ENCODE data around the gene LEMD2.

Gene LEMD2

GRCh38 chr6:33799454-33800113 is 10.7 kb upstream of the LEMD2 start:
- no peak overlapping the region for H3K27ac Mint-ChIP-seq (ENCODE audit: low read depth)
- H3K27me3 Mint-ChIP-seq, result peaks cover 65% of the 10 kb centered on the region
- DNase-seq (ENCODE audit: low spot score in 2 of 2) (no peak), ATAC-seq (replicated peaks; ENCODE audit: extremely low read depth, poor library complexity, severe bottlenecking) (no peak)
- H3K9me3 Mint-ChIP-seq, result no peaks in the 10 kb centered on the region
- no peak overlapping the region for H3K4me3 Mint-ChIP-seq
- peaks cover 2% of the 10 kb centered on the region for H3K36me3 Mint-ChIP-seq (ENCODE audit: insufficient read depth)
- H3K4me1 Mint-ChIP-seq, result no peaks in the 10 kb centered on the region

- peaks cover 2% of the 10 kb centered on the region for H3K36me3 Mint-ChIP-seq (ENCODE audit: insufficient read depth)
- ATAC-seq (replicated peaks; ENCODE audit: extremely low read depth, poor library complexity, severe bottlenecking) (no peak), DNase-seq (ENCODE audit: low spot score in 2 of 2) (no peak)
- no peak overlapping the region for H3K4me3 Mint-ChIP-seq
- no peak overlapping the region for H3K27ac Mint-ChIP-seq (ENCODE audit: low read depth)
- H3K4me1 Mint-ChIP-seq, result no peaks in the 10 kb centered on the region
- no peaks in the 10 kb centered on the region for H3K9me3 Mint-ChIP-seq
- H3K27me3 Mint-ChIP-seq, result peaks cover 58% of the 10 kb centered on the region
These were observed 9.5 kb upstream of the LEMD2 start for GRCh38 chr6:33798343-33798848.

- H3K4me1 Mint-ChIP-seq, result no peaks in the 10 kb centered on the region
- H3K36me3 Mint-ChIP-seq (ENCODE audit: insufficient read depth), result peaks cover 2% of the 10 kb centered on the region
- H3K27me3 Mint-ChIP-seq, result peaks cover 57% of the 10 kb centered on the region
- no peak overlapping the region for H3K27ac Mint-ChIP-seq (ENCODE audit: low read depth)
- no peaks in the 10 kb centered on the region for H3K9me3 Mint-ChIP-seq
- no peak overlapping the region for H3K4me3 Mint-ChIP-seq
- ATAC-seq (replicated peaks; ENCODE audit: extremely low read depth, poor library complexity, severe bottlenecking), result no peak
- DNase-seq (ENCODE audit: low spot score in 2 of 2), result no peak
These were observed 8.9 kb upstream of the LEMD2 start for GRCh38 chr6:33797626-33798342.

DNA sequence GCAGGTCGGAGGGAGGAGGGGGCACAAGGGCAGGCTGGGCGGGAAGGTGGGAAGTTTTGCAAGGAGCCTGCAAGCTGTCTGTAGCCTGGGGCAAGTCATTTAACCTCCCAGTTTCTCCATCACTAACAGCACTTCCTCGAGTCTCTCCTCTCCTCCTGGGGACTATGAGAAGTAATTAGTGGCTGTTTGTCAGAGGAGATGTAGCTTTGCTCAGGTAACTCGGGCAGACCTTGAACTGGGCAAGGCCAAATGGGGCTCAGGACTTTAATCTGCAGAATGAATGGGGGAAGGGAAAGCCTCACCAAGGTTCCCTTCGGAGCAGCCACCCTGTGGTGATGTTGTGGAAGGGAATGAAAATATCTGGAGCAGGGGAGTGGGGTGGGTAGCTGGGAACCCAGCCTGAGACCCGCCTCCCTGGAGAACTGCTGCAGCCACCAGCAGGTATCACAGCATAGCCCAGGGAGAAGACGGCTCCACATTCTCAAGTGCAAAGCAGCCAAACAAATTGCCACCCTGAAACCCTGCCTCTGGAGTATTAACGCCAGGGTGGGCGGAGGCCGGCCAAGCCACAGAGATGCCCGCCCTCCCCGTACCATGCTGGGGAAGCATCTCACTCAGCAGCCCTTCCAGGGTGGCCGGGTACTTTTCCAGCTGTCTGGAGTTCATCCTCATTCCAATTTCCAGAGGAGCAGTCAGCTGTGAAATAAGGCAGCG is 6.1 kb upstream of the LEMD2 start:
- DNase-seq (ENCODE audit: low spot score in 2 of 2) (no peak), ATAC-seq (replicated peaks; ENCODE audit: extremely low read depth, poor library complexity, severe bottlenecking) (no peak)
- H3K4me1 Mint-ChIP-seq, result peaks cover 4% of the 10 kb centered on the region
- H3K27me3 Mint-ChIP-seq, result peaks cover 40% of the 10 kb centered on the region
- peaks cover 2% of the 10 kb centered on the region for H3K36me3 Mint-ChIP-seq (ENCODE audit: insufficient read depth)
- H3K27ac Mint-ChIP-seq (ENCODE audit: low read depth), result no peak overlapping the region
- H3K4me3 Mint-ChIP-seq, result no peak overlapping the region
- H3K9me3 Mint-ChIP-seq, result no peaks in the 10 kb centered on the region

- H3K4me3 Mint-ChIP-seq, result no peak overlapping the region
These were observed 4.1 kb upstream of the LEMD2 start for GRCh38 chr6:33792981-33793380.

GRCh38 chr6:33791620-33792019 is 2.7 kb upstream of the LEMD2 start:
- no peaks in the 10 kb centered on the region for H3K9me3 Mint-ChIP-seq
- DNase-seq (ENCODE audit: low spot score in 2 of 2), result no peak
- peaks cover 10% of the 10 kb centered on the region for H3K36me3 Mint-ChIP-seq (ENCODE audit: insufficient read depth)
- ATAC-seq (replicated peaks; ENCODE audit: extremely low read depth, poor library complexity, severe bottlenecking), result no peak
- no peak overlapping the region for H3K4me3 Mint-ChIP-seq
- peaks cover 27% of the 10 kb centered on the region for H3K4me1 Mint-ChIP-seq
- H3K27me3 Mint-ChIP-seq, result peaks cover 5% of the 10 kb centered on the region
- no peak overlapping the region for H3K27ac Mint-ChIP-seq (ENCODE audit: low read depth)

More at GRCh38 chr6:33792981-33793380, 4.1 kb upstream of the LEMD2 start:
- no peak overlapping the region for H3K27ac Mint-ChIP-seq (ENCODE audit: low read depth)
- peaks cover 14% of the 10 kb centered on the region for H3K4me1 Mint-ChIP-seq
- no peaks in the 10 kb centered on the region for H3K9me3 Mint-ChIP-seq
- peaks cover 5% of the 10 kb centered on the region for H3K36me3 Mint-ChIP-seq (ENCODE audit: insufficient read depth)
- ATAC-seq (replicated peaks; ENCODE audit: extremely low read depth, poor library complexity, severe bottlenecking), result no peak
- DNase-seq (ENCODE audit: low spot score in 2 of 2), result no peak
- H3K27me3 Mint-ChIP-seq, result peaks cover 19% of the 10 kb centered on the region

- peaks cover 15% of the 10 kb centered on the region for H3K36me3 Mint-ChIP-seq (ENCODE audit: insufficient read depth)
- DNase-seq (ENCODE audit: low spot score in 2 of 2), result no peak
- H3K27me3 Mint-ChIP-seq, result no peaks in the 10 kb centered on the region
- peaks cover 34% of the 10 kb centered on the region for H3K4me1 Mint-ChIP-seq
- H3K9me3 Mint-ChIP-seq, result no peaks in the 10 kb centered on the region
- no peak for ATAC-seq (replicated peaks; ENCODE audit: extremely low read depth, poor library complexity, severe bottlenecking)
- H3K27ac Mint-ChIP-seq (ENCODE audit: low read depth), result no peak overlapping the region
- no peak overlapping the region for H3K4me3 Mint-ChIP-seq
These were observed 2.0 kb upstream of the LEMD2 start for GRCh38 chr6:33790910-33791309.

GRCh38 chr6:33790379-33790778 is 1.4 kb upstream of the LEMD2 start:
- Mint-ChIP-seq H3K4me1 (peaks cover 40% of the 10 kb centered on the region), H3K27me3 (no peaks in the 10 kb centered on the region), H3K4me3 (peak overlapping the region; percentile 41), H3K27ac (ENCODE audit: low read depth) (no peak overlapping the region), H3K36me3 (ENCODE audit: insufficient read depth) (peaks cover 16% of the 10 kb centered on the region), H3K9me3 (no peaks in the 10 kb centered on the region)
- ATAC-seq (replicated peaks; ENCODE audit: extremely low read depth, poor library complexity, severe bottlenecking) (no peak), DNase-seq (ENCODE audit: low spot score in 2 of 2) (no peak)

- Mint-ChIP-seq H3K9me3 (no peaks in the 10 kb centered on the region), H3K27me3 (no peaks in the 10 kb centered on the region), H3K27ac (ENCODE audit: low read depth) (no peak overlapping the region), H3K4me3 (peak overlapping the region; percentile 70), H3K4me1 (peaks cover 48% of the 10 kb centered on the region), H3K36me3 (ENCODE audit: insufficient read depth) (peaks cover 21% of the 10 kb centered on the region)
- ATAC-seq (replicated peaks; ENCODE audit: extremely low read depth, poor library complexity, severe bottlenecking) (no peak), DNase-seq (ENCODE audit: low spot score in 2 of 2) (no peak)
These were observed 593 bp upstream of the LEMD2 start for GRCh38 chr6:33789550-33789895.

GRCh38 chr6:33787954-33788693 is 806 bp downstream of the LEMD2 start:
- peaks cover 58% of the 10 kb centered on the region for H3K4me1 Mint-ChIP-seq

GRCh38 chr6:33787346-33787953 is 1.5 kb downstream of the LEMD2 start:
- H3K27ac Mint-ChIP-seq (ENCODE audit: low read depth), result peak overlapping the region; percentile 98
- H3K9me3 Mint-ChIP-seq, result no peaks in the 10 kb centered on the region
- peaks cover 61% of the 10 kb centered on the region for H3K4me1 Mint-ChIP-seq
- no peak for ATAC-seq (replicated peaks; ENCODE audit: extremely low read depth, poor library complexity, severe bottlenecking)
- H3K4me3 Mint-ChIP-seq, result peak overlapping the region; percentile 99
- DNase-seq (ENCODE audit: low spot score in 2 of 2), result no peak
- H3K27me3 Mint-ChIP-seq, result no peaks in the 10 kb centered on the region
- peaks cover 33% of the 10 kb centered on the region for H3K36me3 Mint-ChIP-seq (ENCODE audit: insufficient read depth)

More at GRCh38 chr6:33787954-33788693, 806 bp downstream of the LEMD2 start:
- peak; percentile 34 to 35 for DNase-seq (ENCODE audit: low spot score in 2 of 2)
- no peaks in the 10 kb centered on the region for H3K27me3 Mint-ChIP-seq
- peak overlapping the region; percentile 99 for H3K4me3 Mint-ChIP-seq
- H3K36me3 Mint-ChIP-seq (ENCODE audit: insufficient read depth), result peaks cover 30% of the 10 kb centered on the region
- ATAC-seq (replicated peaks; ENCODE audit: extremely low read depth, poor library complexity, severe bottlenecking), result peak; percentile 57
- no peaks in the 10 kb centered on the region for H3K9me3 Mint-ChIP-seq
- peak overlapping the region; percentile 98 for H3K27ac Mint-ChIP-seq (ENCODE audit: low read depth)

GRCh38 chr6:33786736-33787135 is 2.2 kb downstream of the LEMD2 start:
- no peak overlapping the region for H3K27ac Mint-ChIP-seq (ENCODE audit: low read depth)
- no peak for DNase-seq (ENCODE audit: low spot score in 2 of 2)
- no peaks in the 10 kb centered on the region for H3K9me3 Mint-ChIP-seq
- peaks cover 68% of the 10 kb centered on the region for H3K4me1 Mint-ChIP-seq
- no peaks in the 10 kb centered on the region for H3K27me3 Mint-ChIP-seq
- ATAC-seq (replicated peaks; ENCODE audit: extremely low read depth, poor library complexity, severe bottlenecking), result no peak
- peak overlapping the region; percentile 99 for H3K4me3 Mint-ChIP-seq
- H3K36me3 Mint-ChIP-seq (ENCODE audit: insufficient read depth), result peaks cover 33% of the 10 kb centered on the region

Data from central memory CD8-positive, alpha-beta T cell (primary cell).